Nucleus accumbens (tissue), 56 donors: ENCODE data around the gene LIN7A.
"Not testable (repeated sequence)": the region's sequence is repeated elsewhere in the genome, so short reads cannot be mapped to it uniquely, and the experiment has no call there.

Source experiments
- DNase-seq, 56 donors: peaks; one replicate each; lab custom pipeline; 2025; lab: John Stamatoyannopoulos, UW

Gene LIN7A

GRCh38 chr12:80924437-80924836 is 13.3 kb downstream of the LIN7A start:
- DNase-seq: no peak

- no peak for DNase-seq
These were observed 17.7 kb downstream of the LIN7A start for GRCh38 chr12:80920006-80920405.

DNA sequence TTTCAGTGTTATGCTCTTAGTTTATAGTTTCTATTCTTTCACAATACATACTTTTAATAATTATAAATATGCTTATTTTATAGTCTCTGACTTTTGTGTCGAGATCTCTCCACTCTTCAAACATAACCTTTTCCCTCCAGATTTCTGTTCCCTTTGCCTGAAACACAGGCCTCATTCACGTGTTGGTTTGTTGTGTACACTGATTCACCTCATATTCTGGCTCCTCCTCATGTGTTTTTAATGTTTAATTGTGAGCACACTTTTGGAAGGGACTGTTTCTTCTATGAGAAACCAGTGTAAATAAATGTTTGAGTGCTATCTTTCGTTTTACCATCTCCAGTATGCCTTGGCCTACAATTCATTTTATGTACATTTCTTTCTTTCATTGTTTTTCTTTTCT is 20.1 kb downstream of the LIN7A start:
- DNase-seq: no peak

DNA sequence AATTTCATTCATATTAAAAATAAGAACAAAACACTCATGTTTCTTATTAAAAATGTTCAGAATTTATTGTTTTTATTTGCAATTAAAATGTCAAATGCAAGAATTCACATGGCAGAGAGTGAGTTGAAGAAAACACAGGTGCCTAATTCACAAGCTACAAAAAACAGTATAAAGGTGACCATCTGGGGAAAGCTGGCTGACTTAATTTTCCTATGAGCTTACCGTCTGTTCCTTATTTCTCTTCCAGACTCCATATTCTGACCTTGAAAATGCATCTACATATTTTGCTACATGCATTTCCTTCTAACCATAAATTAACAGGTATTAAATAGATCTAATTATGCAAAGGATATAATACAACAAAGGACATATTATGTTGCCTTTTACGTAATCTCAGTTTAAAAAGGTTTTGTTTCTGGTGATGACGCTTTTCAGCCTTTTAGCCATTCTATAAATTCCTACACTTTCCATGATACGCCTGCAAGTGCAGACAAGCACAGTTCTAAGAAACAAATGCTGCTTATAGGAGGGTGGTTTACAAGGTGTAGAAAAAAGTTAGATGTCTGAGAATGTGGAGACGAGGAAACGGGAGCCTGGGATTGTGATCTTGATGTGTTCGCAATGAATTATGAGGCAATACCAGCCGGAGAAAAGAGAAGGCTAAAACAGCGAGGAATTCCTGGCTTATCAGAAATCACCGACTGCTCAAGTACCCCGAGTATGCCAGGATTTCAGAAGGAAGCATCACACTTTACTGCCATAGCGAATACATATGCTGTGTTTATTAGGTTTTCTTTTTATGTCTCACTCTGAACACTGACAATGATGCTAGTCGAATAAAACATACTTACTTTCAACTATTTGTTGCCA is 24.6 kb downstream of the LIN7A start:
- DNase-seq: no peak

- DNase-seq: no peak
These were observed 28.4 kb downstream of the LIN7A start for GRCh38 chr12:80909370-80909769.

DNA sequence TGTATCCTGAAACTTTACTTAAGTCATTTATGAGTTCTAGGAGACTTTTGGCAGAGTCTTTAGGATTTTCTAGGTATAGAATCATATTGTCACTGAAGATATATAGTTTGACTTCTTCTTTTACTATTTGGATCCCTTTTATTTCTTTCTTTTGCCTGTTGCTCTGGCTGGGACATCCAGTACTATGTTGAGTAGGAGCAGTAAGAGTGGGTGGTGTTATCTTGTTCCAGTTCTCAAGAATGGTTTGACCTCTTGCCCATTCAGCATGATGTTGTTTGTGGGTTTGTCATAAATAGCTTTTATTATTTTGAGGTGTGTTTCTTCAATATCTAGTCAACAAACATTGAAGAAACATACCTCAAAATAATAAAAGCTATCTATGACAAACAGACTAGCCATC is 35.0 kb downstream of the LIN7A start:
- DNase-seq: no peak

- DNase-seq: no peak
These were observed 36.1 kb downstream of the LIN7A start for GRCh38 chr12:80901661-80902060.

DNA sequence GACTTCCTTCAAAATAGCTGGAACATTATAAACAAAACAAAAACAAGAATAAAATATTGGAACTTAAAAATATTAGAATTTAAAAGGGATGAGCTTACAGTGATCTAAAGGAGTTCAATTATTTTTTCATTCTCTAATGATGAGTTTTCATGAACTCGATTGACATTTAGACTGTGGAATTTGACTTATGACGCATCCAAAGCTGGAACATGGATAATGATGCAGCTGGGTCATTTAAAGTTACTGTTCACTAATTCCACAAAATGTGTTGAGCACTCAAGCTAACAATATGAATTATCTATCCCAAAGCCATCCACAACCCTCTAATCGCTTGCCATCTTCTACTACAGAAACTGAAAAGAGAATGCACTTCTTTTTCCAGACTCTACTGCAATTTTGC is 42.5 kb downstream of the LIN7A start:
- no peak for DNase-seq

- no peak for DNase-seq
These were observed 43.6 kb downstream of the LIN7A start for GRCh38 chr12:80894179-80894578.

DNA sequence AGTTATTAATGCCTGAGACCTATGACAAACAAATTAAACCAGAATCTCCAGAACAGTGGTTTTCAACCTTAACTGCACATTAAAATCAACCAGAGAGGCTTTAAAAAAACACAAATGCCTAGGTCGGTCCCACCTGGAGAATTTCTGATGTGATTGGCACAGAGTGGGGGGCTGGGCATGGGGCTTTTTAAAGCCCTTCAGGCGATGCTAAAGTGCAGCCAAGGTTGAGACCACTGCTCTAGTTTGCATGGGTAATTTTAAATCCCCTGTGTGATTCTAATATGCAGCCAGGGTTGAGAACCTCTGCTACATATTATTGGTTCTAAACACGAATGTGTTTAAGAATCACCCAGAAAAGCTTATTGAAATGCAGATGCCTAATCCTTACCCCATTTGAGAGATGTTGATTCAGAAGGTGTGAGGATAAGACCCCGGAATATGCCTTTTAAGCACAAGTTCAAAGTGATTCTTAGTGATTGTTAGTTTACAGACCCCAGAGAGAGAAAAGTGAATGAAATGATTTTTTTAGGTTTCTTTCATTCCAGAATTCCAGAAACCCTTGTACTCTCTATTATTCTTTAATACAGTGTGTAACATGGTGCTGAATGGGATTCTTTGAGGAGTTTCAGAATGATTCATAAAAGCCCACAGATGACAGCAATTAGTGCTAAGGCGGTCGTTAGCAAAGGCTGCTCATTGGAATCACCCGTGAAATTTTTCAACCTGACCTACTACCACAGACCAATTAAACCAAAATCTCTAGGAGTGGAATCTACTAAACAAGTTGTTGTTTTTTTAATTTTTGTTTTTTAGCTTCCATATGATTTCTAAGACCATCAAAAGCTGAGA is 44.9 kb downstream of the LIN7A start:
- DNase-seq: no peak

DNA sequence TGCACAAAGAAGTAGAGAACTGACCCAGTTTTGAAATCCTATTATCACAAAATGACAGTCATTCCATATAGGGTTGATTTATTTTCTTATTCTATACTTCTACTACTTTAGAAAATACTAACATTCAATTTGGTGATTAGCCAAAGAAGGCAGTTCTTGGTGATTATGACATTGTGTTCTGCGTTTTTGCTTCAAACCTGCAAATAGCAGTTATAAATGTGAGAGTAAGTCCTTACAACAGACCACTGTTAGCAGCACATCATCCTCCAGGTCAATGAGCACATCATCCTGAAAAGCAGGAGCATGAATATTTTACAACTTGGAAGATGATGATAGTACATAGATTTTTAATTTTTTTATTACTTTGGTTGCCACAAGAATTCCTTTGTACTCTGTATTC is 53.1 kb downstream of the LIN7A start:
- no peak for DNase-seq

DNA sequence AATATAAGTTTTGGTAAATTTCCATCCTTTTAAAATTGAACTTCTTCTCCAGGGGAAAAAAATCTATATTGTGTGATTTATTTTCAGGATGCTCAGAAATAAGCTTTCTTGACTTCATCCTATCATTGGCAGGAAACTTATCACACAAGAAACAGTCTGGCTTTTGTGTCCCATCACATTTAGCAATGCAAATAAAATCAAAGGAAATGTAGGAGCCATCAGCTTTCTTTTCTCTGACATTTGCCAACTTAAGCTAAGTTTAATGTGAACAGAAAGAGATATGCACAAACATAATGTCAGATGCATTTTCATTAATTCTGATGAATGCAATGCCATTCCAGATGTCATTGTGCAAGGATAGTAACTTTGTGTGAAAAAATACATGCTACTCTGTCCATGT is 56.6 kb downstream of the LIN7A start:
- DNase-seq: no peak

DNA sequence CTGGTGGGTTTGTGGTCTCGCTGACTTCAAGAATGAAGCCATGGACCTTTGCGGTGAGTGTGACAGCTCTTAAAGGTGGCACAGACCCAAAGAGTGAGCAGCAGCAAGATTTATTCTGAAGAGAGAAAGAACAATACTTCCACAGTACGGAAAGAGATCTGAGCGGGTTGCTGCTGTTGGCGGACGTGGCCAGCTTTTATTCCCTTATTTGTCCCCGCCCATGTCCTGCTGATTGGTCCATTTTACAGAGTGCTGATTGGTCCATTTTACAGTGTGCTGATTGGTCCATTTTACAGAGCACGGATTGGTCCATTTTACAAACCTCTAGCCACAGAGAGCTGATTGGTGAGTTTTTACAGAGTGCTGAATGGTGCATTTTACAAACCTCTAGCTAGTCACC is 59.3 kb downstream of the LIN7A start:
- DNase-seq: not testable (repeated sequence)

GRCh38 chr12:80877721-80878265 is 59.9 kb downstream of the LIN7A start:
- no peak for DNase-seq

DNA sequence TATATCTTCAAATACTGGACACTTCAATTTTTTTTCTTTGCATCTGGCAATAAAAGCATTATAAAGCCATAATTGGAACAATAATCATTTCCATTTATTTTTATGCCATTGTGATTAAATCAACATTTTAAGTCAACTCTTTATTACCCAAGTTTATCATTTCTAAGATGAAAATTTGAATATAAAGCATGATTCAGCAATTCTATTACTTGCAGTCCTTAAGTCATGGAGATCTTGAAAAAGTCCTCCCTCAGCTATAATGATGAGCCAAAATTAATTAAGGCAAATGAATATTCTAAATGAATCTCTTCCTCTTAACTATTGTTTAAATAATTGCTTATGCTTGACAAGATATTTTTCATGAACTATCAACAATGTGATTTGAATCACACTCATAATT is 65.7 kb downstream of the LIN7A start:
- no peak for DNase-seq

DNA sequence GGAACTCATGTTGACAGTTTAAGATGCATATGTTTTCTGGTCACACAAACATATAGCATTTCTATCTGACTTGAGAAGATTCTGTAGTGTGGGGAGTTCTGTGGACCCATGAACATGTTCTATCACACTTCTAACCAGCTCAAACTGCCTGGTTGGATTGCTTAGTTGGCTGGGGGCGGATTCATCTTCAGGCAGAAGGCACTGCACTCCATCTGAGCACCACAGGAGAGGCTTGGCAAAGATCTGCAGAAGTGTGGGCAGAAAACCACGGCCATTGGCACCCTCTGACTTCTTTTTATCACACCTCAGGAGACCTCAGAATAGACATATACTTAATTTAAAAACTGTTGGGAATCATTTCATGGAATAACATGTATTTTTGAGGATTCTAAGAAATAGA is 68.5 kb downstream of the LIN7A start:
- DNase-seq: no peak

DNA sequence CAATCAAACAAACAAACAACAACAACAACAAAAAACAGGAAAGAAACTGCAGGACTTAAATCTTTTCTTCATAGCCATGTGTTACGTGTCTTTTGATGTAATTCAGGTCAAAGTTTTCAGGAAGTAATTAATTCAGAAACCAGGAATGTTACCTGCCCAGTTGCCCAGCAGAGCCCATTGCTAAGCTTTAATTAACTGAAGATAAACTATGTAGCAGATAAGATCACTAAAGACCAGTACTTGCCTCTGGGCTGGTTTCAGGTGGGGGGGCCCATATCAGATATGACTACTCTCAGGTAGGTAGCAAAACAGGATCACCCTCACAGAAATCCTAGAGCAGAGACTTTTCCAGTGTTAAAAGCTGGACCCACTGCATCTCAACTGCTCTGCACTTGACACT is 69.2 kb downstream of the LIN7A start:
- DNase-seq: no peak

- no peak for DNase-seq
These were observed 69.8 kb downstream of the LIN7A start for GRCh38 chr12:80867941-80868340.

DNA sequence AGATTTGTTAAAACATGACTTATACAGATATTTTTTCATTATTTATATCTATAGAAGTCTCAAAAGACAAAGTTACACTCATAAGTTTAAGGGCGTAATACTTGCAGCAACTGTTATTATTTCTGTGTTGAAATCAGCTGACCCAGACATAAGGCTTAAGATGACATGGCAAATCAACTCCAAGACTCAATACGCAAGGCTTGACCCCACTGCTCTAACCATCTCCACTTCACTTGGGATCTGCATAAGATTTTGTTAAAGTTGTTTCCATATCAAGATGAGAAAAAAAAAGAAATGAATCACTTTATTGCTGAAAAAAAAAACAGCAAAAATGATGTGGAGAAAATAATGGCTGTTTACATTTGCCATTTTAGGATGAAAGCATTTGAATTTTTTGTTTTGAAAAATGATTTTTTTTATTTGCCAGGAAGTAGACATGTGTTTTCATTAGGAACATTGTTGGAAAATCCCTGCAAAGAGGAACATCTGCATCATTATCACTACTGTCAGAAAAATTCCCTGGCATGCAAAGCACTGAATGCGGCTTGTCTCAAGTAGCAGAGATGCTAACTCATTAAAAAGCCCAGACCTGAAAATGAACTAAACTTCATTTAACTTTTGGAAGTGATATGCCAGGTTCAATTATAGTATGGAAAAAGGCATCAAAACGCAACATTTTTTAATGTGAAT is 73.5 kb downstream of the LIN7A start:
- no peak for DNase-seq

- no peak for DNase-seq
These were observed 75.2 kb downstream of the LIN7A start for GRCh38 chr12:80862531-80862930.
